SK-N-SH (cell line): Measurements from ENCODE around the gene ZNF814. TPM values are rescaled to one million over a fixed set of nuclear protein-coding genes. Genes with fewer than 3 reads are reported as not detected.

Source experiments
- CTCF ChIA-PET: fragments of 300-600, 350-600 bp; formaldehyde crosslinking; extraction: SDS; loops from one replicate; lab custom pipeline; 2021; lab: Yijun Ruan, JAX
- POLR2A ChIA-PET: fragments of 350-600 bp; sonication (Branson Sonifier 250); formaldehyde crosslinking; extraction: SDS; loops from one replicate; lab custom pipeline; 2020; ENCODE audit warnings: antibody characterized with exemption, inconsistent platforms; lab: Yijun Ruan, JAX
- DNase-seq: peaks from one replicate; pipeline ENCODE4 v3.0.0; 2012
- H2AFZ ChIP-seq: fragments of 200-600 bp; sonication (generic); 2 replicates; pipeline ENCODE4 v1.8.1; 2016; ENCODE audit warnings: antibody characterized with exemption, mild to moderate bottlenecking, low read depth
- H3F3A ChIP-seq: fragments of 200-600 bp; sonication (generic); replicated peaks from 2 replicates; pipeline ENCODE3; 2016; ENCODE audit warnings: antibody characterized with exemption, mild to moderate bottlenecking; ENCODE audit not compliant: insufficient read depth
- H3K27ac ChIP-seq, 2 experiments: fragments of 200-500 bp in 1 of 2; fragments of 200-600 bp in 1 of 2; sonication (Bioruptor generic) in 1 of 2; sonication (generic), shearing (Covaris generic) in 1 of 2; 2 replicates each; pipeline versions ENCODE4 v1.5.1 to v1.6.1; 2014 to 2016; ENCODE audit warnings: low read depth in 2 of 2, inconsistent platforms in 1 of 2, low read length in 1 of 2, mild to moderate bottlenecking in 1 of 2, mixed read lengths in 1 of 2
- H3K27me3 ChIP-seq: fragments of 200-600 bp; sonication (generic), shearing (Covaris generic); 2 replicates; pipeline ENCODE4 v1.6.1; 2016; ENCODE audit warnings: mixed run types; ENCODE audit not compliant: insufficient read depth
- H3K36me3 ChIP-seq, 2 experiments: fragments of 200-500 bp in 1 of 2; fragments of 200-600 bp in 1 of 2; sonication (Bioruptor generic) in 1 of 2; sonication (generic) in 1 of 2; replicated peaks in 1 of 2; 2 replicates each; pipeline versions ENCODE3 to v1.5.1; 2014 to 2016; ENCODE audit warnings: low read length in 1 of 2, mild to moderate bottlenecking in 1 of 2; ENCODE audit not compliant: insufficient read depth in 2 of 2, control insufficient read depth in 1 of 2
- H3K4me1 ChIP-seq, 2 experiments: fragments of 200-500 bp in 1 of 2; fragments of 200-600 bp in 1 of 2; sonication (Bioruptor generic) in 1 of 2; sonication (generic), shearing (Covaris generic) in 1 of 2; 2 replicates each; pipeline versions ENCODE4 v1.5.1 to v1.6.1; 2014 to 2016; ENCODE audit warnings: low read depth in 1 of 2, low read length in 1 of 2, mixed run types in 1 of 2; ENCODE audit not compliant: insufficient read depth in 2 of 2, control insufficient read depth in 1 of 2
- H3K4me2 ChIP-seq: fragments of 200-600 bp; sonication (generic), shearing (Covaris generic); 2 replicates; pipeline ENCODE4 v1.6.1; 2017; ENCODE audit warnings: mixed run types
- H3K4me3 ChIP-seq, 2 experiments: fragments of 200-500 bp in 1 of 2; fragments of 200-600 bp in 1 of 2; sonication (Bioruptor generic) in 1 of 2; sonication (generic), shearing (Covaris generic) in 1 of 2; 2 replicates each; pipeline versions ENCODE4 v1.5.1 to v1.8.1; 2014 to 2016; ENCODE audit warnings: low read depth in 2 of 2, inconsistent platforms in 1 of 2, low read length in 1 of 2, mild to moderate bottlenecking in 1 of 2, mixed read lengths in 1 of 2, moderate library complexity in 1 of 2
- H3K79me2 ChIP-seq: fragments of 200-600 bp; sonication (generic); 2 replicates; pipeline ENCODE4 v1.8.1; 2017; ENCODE audit warnings: mild to moderate bottlenecking; ENCODE audit not compliant: insufficient read depth
- H3K9ac ChIP-seq: fragments of 200-600 bp; sonication (generic); 2 replicates; pipeline ENCODE4 v1.6.1; 2017; ENCODE audit warnings: mixed run types
- H3K9me2 ChIP-seq: fragments of 200-600 bp; sonication (generic); 2 replicates; pipeline ENCODE4 v1.6.1; 2017; ENCODE audit warnings: mixed run types
- H3K9me3 ChIP-seq: fragments of 200-600 bp; sonication (generic); 2 replicates; pipeline ENCODE4 v1.6.1; 2017; ENCODE audit warnings: mixed run types, mild to moderate bottlenecking, moderate library complexity
- H4K20me1 ChIP-seq: fragments of 200-600 bp; sonication (generic); 2 replicates; pipeline ENCODE4 v1.6.1; 2017; ENCODE audit warnings: mild to moderate bottlenecking, mixed run types; ENCODE audit not compliant: insufficient read depth
- EZH2phosphoT487 ChIP-seq: fragments of 200-600 bp; sonication (generic); IDR thresholded peaks from 2 replicates; pipeline ENCODE4 v1.6.1; 2017; ENCODE audit warnings: low read depth, mixed run types, mild to moderate bottlenecking, antibody characterized with exemption, moderate library complexity, borderline replicate concordance
- FOXJ3 ChIP-seq: sonication (generic); formaldehyde crosslinking; IDR thresholded peaks from 2 replicates; pipeline ENCODE4 v1.5.1; 2020; ENCODE audit warnings: mild to moderate bottlenecking, missing genetic modification reagents
- FOXM1 ChIP-seq: IDR thresholded peaks from 2 replicates; pipeline ENCODE4 v1.4.0; 2012; ENCODE audit warnings: low read depth, mild to moderate bottlenecking
- GABPA ChIP-seq: IDR thresholded peaks from 2 replicates; pipeline ENCODE4 v1.4.0; 2012; ENCODE audit warnings: low read depth, mild to moderate bottlenecking
- GATA2 ChIP-seq: sonication (generic); formaldehyde crosslinking; IDR thresholded peaks from 2 replicates; pipeline ENCODE4 v1.5.0; 2020; ENCODE audit warnings: mild to moderate bottlenecking, missing genetic modification reagents
- IRF3 ChIP-seq: fragments of 150-350 bp; IDR thresholded peaks from 2 replicates; pipeline ENCODE4 v1.6.1; 2016; ENCODE audit warnings: mild to moderate bottlenecking, low read depth, low read length
- MXI1 ChIP-seq: IDR thresholded peaks from 2 replicates; pipeline ENCODE4 v1.6.1; 2012; ENCODE audit warnings: mild to moderate bottlenecking, low read depth, low read length, improper control_type of control experiment
- NFIC ChIP-seq: IDR thresholded peaks from 2 replicates; pipeline ENCODE4 v1.4.0; 2012; ENCODE audit warnings: borderline replicate concordance
- NRF1 ChIP-seq: IDR thresholded peaks from 2 replicates; pipeline ENCODE4 v1.6.1; 2012; ENCODE audit warnings: low read depth, mild to moderate bottlenecking, low read length
- RAD21 ChIP-seq: IDR thresholded peaks from 2 replicates; pipeline ENCODE4 v1.6.1; 2012; ENCODE audit warnings: mild to moderate bottlenecking, low read length
- RCOR1 ChIP-seq: fragments of 150-350 bp; IDR thresholded peaks from 2 replicates; pipeline ENCODE4 v1.6.1; 2017; ENCODE audit warnings: antibody characterized with exemption, low read length
- RFX5 ChIP-seq: IDR thresholded peaks from 2 replicates; pipeline ENCODE4 v1.6.1; 2012; ENCODE audit warnings: mild to moderate bottlenecking, improper control_type of control experiment, low read length
- SIN3A ChIP-seq: IDR thresholded peaks from 2 replicates; pipeline ENCODE4 v1.6.1; 2012; ENCODE audit warnings: low read depth, mild to moderate bottlenecking, low read length, moderate library complexity, borderline replicate concordance
- TAF1 ChIP-seq: IDR thresholded peaks from 2 replicates; pipeline ENCODE4 v1.6.1; 2012; ENCODE audit warnings: low read depth, mild to moderate bottlenecking, low read length, moderate library complexity, borderline replicate concordance
- TCF12 ChIP-seq: IDR thresholded peaks from 2 replicates; pipeline ENCODE4 v1.4.0; 2012
- TEAD4 ChIP-seq: IDR thresholded peaks from 2 replicates; pipeline ENCODE4 v1.4.0; 2012; ENCODE audit warnings: mild to moderate bottlenecking, borderline replicate concordance; ENCODE audit not compliant: insufficient read depth
- USF1 ChIP-seq: IDR thresholded peaks from 2 replicates; pipeline ENCODE4 v1.4.0; 2012; ENCODE audit warnings: low read depth, borderline replicate concordance
- YY1 ChIP-seq: IDR thresholded peaks from 2 replicates; pipeline ENCODE4 v1.4.0; 2012; ENCODE audit warnings: low read depth, mild to moderate bottlenecking
- WGBS: methylation state at CpG from one replicate; pipeline ENCODE4 v1.1.6; 2017; ENCODE audit warnings: low lambda C conversion rate; 5-methylcytosine and 5-hydroxymethylcytosine counted together
- polyA plus RNA-seq, 3 experiments: library from polyadenylated mRNA; depleted of rRNA; stranded (reverse); fragments of >200 nt; gene quantifications; 2 replicates each; pipeline ENCODE4 v1.2.3, GENCODE V29; 2012
- TF ChIP-seq, protein P1 (sequence below): IDR thresholded peaks from 2 replicates; pipeline ENCODE4; 2012
- TF ChIP-seq, protein P2 (sequence below): fragments of 150-350 bp; IDR thresholded peaks from 2 replicates; pipeline ENCODE4 v1.6.1; 2017; ENCODE audit warnings: antibody characterized with exemption, low read length, low read depth, borderline replicate concordance
- TF ChIP-seq, protein P3 (sequence below): IDR thresholded peaks from 2 replicates; pipeline ENCODE4 v1.6.1; 2012; ENCODE audit warnings: mild to moderate bottlenecking, low read depth, low read length, moderate library complexity
- TF ChIP-seq, protein P4 (sequence below): IDR thresholded peaks from 2 replicates; pipeline ENCODE4 v1.4.0; 2012; ENCODE audit warnings: low read depth
- TF ChIP-seq, protein P5 (sequence below): IDR thresholded peaks from 2 replicates; pipeline ENCODE4 v1.4.0; 2012; ENCODE audit warnings: low read depth, borderline replicate concordance

Gene ZNF814
- polyA plus RNA-seq, 1 of the 3 experiments (the other 2 are of a cell fraction) = 4.3 TPM

DNA sequence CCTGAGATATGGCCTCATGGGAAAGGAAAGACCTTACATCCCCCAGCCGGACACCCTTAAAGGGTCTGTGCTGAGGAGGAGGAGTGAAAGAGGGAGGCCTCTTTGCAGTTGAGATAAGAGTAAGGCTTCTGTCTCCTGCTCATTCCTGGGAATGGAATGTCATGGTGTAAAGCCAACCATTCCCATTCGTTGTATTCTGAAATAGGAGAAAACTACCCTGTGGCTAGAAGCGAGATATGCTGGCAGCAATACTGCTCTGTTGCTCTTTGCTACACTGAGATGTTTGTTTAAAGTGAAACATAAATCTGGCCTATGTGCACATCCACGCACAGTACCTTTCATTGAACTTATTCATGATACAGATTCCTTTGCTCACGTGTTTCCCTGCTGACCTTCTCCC is 59.5 kb downstream of the ZNF814 start (continued):
- TF ChIP-seq TCF12 (no peak), NFIC (no peak), GATA2 (CRISPR knock-in tag) (no peak), SIN3A (no peak), MXI1 (no peak), EZH2phosphoT487 (no peak)
- TF ChIP-seq, protein P1, sequence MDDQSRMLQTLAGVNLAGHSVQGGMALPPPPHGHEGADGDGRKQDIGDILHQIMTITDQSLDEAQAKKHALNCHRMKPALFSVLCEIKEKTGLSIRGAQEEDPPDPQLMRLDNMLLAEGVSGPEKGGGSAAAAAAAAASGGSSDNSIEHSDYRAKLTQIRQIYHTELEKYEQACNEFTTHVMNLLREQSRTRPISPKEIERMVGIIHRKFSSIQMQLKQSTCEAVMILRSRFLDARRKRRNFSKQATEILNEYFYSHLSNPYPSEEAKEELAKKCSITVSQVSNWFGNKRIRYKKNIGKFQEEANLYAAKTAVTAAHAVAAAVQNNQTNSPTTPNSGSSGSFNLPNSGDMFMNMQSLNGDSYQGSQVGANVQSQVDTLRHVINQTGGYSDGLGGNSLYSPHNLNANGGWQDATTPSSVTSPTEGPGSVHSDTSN = no peak

DNA sequence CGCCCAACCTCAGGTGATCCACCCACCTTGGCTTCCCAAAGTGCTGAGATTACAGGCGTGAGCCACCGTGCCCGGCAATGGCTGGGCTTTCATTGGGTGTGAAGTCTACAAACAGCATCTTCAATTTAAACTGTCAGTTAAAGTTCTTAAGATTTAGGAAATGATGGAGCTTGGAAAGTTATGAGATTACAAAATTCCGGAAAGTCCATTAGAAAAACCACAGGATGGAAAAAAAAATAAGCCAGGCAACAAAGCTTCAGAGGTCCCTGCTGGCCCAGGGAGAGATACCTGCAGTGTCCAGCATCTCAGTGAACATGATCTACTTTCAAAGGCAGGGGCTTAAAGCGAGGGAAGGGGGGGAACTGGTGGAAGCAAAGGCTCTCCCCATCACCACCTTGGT is 63.3 kb downstream of the ZNF814 start:
- peaks cover 98% of the 10 kb centered on the region for H3K79me2 ChIP-seq
- H3K9ac ChIP-seq = no peak overlapping the region
- H2AFZ ChIP-seq = no peak overlapping the region
- TF ChIP-seq SIN3A = no peak
- TF ChIP-seq, protein P2, sequence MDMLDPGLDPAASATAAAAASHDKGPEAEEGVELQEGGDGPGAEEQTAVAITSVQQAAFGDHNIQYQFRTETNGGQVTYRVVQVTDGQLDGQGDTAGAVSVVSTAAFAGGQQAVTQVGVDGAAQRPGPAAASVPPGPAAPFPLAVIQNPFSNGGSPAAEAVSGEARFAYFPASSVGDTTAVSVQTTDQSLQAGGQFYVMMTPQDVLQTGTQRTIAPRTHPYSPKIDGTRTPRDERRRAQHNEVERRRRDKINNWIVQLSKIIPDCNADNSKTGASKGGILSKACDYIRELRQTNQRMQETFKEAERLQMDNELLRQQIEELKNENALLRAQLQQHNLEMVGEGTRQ = no peak
- TF ChIP-seq RAD21 = no peak
- TF ChIP-seq USF1 = no peak
- TF ChIP-seq, protein P3, sequence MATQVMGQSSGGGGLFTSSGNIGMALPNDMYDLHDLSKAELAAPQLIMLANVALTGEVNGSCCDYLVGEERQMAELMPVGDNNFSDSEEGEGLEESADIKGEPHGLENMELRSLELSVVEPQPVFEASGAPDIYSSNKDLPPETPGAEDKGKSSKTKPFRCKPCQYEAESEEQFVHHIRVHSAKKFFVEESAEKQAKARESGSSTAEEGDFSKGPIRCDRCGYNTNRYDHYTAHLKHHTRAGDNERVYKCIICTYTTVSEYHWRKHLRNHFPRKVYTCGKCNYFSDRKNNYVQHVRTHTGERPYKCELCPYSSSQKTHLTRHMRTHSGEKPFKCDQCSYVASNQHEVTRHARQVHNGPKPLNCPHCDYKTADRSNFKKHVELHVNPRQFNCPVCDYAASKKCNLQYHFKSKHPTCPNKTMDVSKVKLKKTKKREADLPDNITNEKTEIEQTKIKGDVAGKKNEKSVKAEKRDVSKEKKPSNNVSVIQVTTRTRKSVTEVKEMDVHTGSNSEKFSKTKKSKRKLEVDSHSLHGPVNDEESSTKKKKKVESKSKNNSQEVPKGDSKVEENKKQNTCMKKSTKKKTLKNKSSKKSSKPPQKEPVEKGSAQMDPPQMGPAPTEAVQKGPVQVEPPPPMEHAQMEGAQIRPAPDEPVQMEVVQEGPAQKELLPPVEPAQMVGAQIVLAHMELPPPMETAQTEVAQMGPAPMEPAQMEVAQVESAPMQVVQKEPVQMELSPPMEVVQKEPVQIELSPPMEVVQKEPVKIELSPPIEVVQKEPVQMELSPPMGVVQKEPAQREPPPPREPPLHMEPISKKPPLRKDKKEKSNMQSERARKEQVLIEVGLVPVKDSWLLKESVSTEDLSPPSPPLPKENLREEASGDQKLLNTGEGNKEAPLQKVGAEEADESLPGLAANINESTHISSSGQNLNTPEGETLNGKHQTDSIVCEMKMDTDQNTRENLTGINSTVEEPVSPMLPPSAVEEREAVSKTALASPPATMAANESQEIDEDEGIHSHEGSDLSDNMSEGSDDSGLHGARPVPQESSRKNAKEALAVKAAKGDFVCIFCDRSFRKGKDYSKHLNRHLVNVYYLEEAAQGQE = no peak
- TF ChIP-seq EZH2phosphoT487 = no peak
- TF ChIP-seq, protein P4, sequence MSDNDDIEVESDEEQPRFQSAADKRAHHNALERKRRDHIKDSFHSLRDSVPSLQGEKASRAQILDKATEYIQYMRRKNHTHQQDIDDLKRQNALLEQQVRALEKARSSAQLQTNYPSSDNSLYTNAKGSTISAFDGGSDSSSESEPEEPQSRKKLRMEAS = no peak
- TF ChIP-seq FOXM1 = no peak
- no peak for TF ChIP-seq RCOR1
- TF ChIP-seq TAF1 = no peak
- no peak for TF ChIP-seq NRF1
- no peak for TF ChIP-seq YY1
- TF ChIP-seq TEAD4 = no peak
- no peak for TF ChIP-seq RFX5
- no peak for TF ChIP-seq GABPA
- TF ChIP-seq, protein P5, sequence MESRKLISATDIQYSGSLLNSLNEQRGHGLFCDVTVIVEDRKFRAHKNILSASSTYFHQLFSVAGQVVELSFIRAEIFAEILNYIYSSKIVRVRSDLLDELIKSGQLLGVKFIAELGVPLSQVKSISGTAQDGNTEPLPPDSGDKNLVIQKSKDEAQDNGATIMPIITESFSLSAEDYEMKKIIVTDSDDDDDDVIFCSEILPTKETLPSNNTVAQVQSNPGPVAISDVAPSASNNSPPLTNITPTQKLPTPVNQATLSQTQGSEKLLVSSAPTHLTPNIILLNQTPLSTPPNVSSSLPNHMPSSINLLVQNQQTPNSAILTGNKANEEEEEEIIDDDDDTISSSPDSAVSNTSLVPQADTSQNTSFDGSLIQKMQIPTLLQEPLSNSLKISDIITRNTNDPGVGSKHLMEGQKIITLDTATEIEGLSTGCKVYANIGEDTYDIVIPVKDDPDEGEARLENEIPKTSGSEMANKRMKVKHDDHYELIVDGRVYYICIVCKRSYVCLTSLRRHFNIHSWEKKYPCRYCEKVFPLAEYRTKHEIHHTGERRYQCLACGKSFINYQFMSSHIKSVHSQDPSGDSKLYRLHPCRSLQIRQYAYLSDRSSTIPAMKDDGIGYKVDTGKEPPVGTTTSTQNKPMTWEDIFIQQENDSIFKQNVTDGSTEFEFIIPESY = no peak
- TF ChIP-seq FOXJ3 (CRISPR knock-in tag) = no peak
- no peak for TF ChIP-seq IRF3
- TF ChIP-seq, all 33 proteins: peak for 0
- no peak overlapping the region for H3K4me2 ChIP-seq
- no peaks in the 10 kb centered on the region for H3F3A ChIP-seq
- H3K4me3 ChIP-seq = no peak overlapping the region
- no peak overlapping the region for H3K27ac ChIP-seq
- H3K9me2 ChIP-seq = no peaks in the 10 kb centered on the region
- CTCF ChIA-PET = no interaction called here
- POLR2A ChIA-PET = no interaction called here
- 0 out of 2 replicates have a peak, but pooled peaks cover 3% of the 10 kb centered on the region for H4K20me1 ChIP-seq
- WGBS = 95% methylated on average over 6 of the region's 6 CpGs
- H3K36me3 ChIP-seq = peaks cover 5 to 12% of the 10 kb centered on the region in 2 experiments
- H3K4me1 ChIP-seq = peaks cover 0 to 4% of the 10 kb centered on the region in 2 experiments; a peak in 2 of 4 replicates
- DNase-seq = no peak
- no peaks in the 10 kb centered on the region for H3K27me3 ChIP-seq
- H3K9me3 ChIP-seq = no peaks in the 10 kb centered on the region
